HepG2 (cell line): ENCODE results near the gene TNNI2. TPM values are rescaled to one million over a fixed set of nuclear protein-coding genes. Genes with fewer than 3 reads are reported as not detected.

Source experiments
- CEBPG ChIP-seq: IDR thresholded peaks from 2 replicates; pipeline ENCODE4 v1.6.1; 2016
- MEIS2 ChIP-seq: sonication (generic); formaldehyde crosslinking; IDR thresholded peaks from 2 replicates; pipeline ENCODE4 v1.9.0; 2021; ENCODE audit warnings: mild to moderate bottlenecking, missing genetic modification reagents
- RAD21 ChIP-seq: fragments of 450-650 bp; formaldehyde crosslinking; IDR thresholded peaks from 2 replicates; pipeline ENCODE4 v1.5.0; 2020; ENCODE audit warnings: mild to moderate bottlenecking
- SP4 ChIP-seq: sonication (generic); formaldehyde crosslinking; IDR thresholded peaks from 2 replicates; pipeline ENCODE4 v1.8.1; 2023; ENCODE audit warnings: mild to moderate bottlenecking, missing genetic modification reagents
- ZC3H13 ChIP-seq: sonication (generic); formaldehyde crosslinking; IDR thresholded peaks from 2 replicates; pipeline ENCODE4 v1.8.1; 2023; ENCODE audit warnings: mild to moderate bottlenecking, missing genetic modification reagents, moderate library complexity
- ZMYM4 ChIP-seq: sonication (generic); formaldehyde crosslinking; IDR thresholded peaks from 2 replicates; pipeline ENCODE4 v1.8.1; 2023; ENCODE audit warnings: mild to moderate bottlenecking, missing genetic modification reagents
- ZNF235 ChIP-seq: sonication (generic); formaldehyde crosslinking; IDR thresholded peaks from 2 replicates; pipeline ENCODE4 v1.8.1; 2023; ENCODE audit warnings: mild to moderate bottlenecking, missing genetic modification reagents, borderline replicate concordance
- ZNF3 ChIP-seq: IDR thresholded peaks from 2 replicates; pipeline ENCODE4 v1.7.0; 2017; ENCODE audit warnings: inconsistent platforms
- ZNF530 ChIP-seq: sonication (generic); formaldehyde crosslinking; IDR thresholded peaks from 2 replicates; pipeline ENCODE4 v1.5.0; 2020; ENCODE audit warnings: low read depth, mild to moderate bottlenecking, missing genetic modification reagents
- ZNF546 ChIP-seq: sonication (generic); formaldehyde crosslinking; conservative IDR thresholded peaks from 2 replicates; pipeline ENCODE4 v1.8.1; 2023; ENCODE audit warnings: mild to moderate bottlenecking, missing genetic modification reagents
- ZNF577 ChIP-seq: sonication (generic); formaldehyde crosslinking; IDR thresholded peaks from 2 replicates; pipeline ENCODE4 v1.4.0; 2020; ENCODE audit warnings: mild to moderate bottlenecking, low read depth, missing genetic modification reagents, borderline replicate concordance
- ZNF598 ChIP-seq: sonication (generic); formaldehyde crosslinking; IDR thresholded peaks from 2 replicates; pipeline ENCODE4 v1.5.1; 2020; ENCODE audit warnings: mild to moderate bottlenecking, missing genetic modification reagents, borderline replicate concordance
- ZNF639 ChIP-seq: conservative IDR thresholded peaks from 2 replicates; pipeline ENCODE4 v1.6.1; 2018; ENCODE audit warnings: missing genetic modification reagents
- ZNF7 ChIP-seq: IDR thresholded peaks from 2 replicates; pipeline ENCODE4 v1.6.1; 2016; ENCODE audit warnings: missing biosample characterization, missing genetic modification reagents
- ZNF83 ChIP-seq: sonication (generic); formaldehyde crosslinking; IDR thresholded peaks from 2 replicates; pipeline ENCODE4 v1.4.0; 2020; ENCODE audit warnings: missing genetic modification reagents, mild to moderate bottlenecking, borderline replicate concordance
- polyA plus RNA-seq, 8 experiments: library from polyadenylated mRNA; depleted of rRNA in 3 of 8; stranded (reverse) in 7 of 8; unstranded in 1 of 8; fragments of >200 nt; fragmentation: Illumina TruSeq in 4 of 8; extraction: Trizol in 4 of 8; gene quantifications; 2 replicates each; pipeline versions ENCODE4 v1.2.1 to v1.2.3, GENCODE V29; 2011 to 2016; ENCODE audit warnings: low read depth in 4 of 8, missing spikeins in 1 of 8, mixed read lengths in 1 of 8; ENCODE audit not compliant: insufficient read depth in 1 of 8
- total RNA-seq, 5 experiments: library from RNA; depleted of rRNA; stranded (reverse); fragments of >200 nt; fragmentation: Illumina TruSeq; extraction: Trizol; gene quantifications; 2 replicates each; pipeline ENCODE4 v1.2.3, GENCODE V29; 2016; ENCODE audit warnings: low read depth in 1 of 5
- TF ChIP-seq, protein P1 (sequence below): IDR thresholded peaks from 2 replicates; pipeline ENCODE4 v1.6.1; 2016
- TF ChIP-seq, protein P2 (sequence below): IDR thresholded peaks from 2 replicates; pipeline ENCODE4 v1.6.1; 2016; ENCODE audit warnings: mild to moderate bottlenecking, missing biosample characterization, missing genetic modification reagents
- TF ChIP-seq, protein P3 (sequence below): sonication (generic); formaldehyde crosslinking; IDR thresholded peaks from 2 replicates; pipeline ENCODE4 v1.8.1; 2022; ENCODE audit warnings: low read depth, mild to moderate bottlenecking, missing genetic modification reagents
- TF ChIP-seq, protein P4 (sequence below): sonication (generic); formaldehyde crosslinking; IDR thresholded peaks from 2 replicates; pipeline ENCODE4 v1.4.0; 2020; ENCODE audit warnings: missing genetic modification reagents

The TNNI2 gene
- total and polyA plus RNA-seq, 2 of the 13 experiments (the other 11 are each of a cell fraction or from before 2014, with no cell fraction given) = 7.2 to 12.0 TPM

- TF ChIP-seq, protein P1, sequence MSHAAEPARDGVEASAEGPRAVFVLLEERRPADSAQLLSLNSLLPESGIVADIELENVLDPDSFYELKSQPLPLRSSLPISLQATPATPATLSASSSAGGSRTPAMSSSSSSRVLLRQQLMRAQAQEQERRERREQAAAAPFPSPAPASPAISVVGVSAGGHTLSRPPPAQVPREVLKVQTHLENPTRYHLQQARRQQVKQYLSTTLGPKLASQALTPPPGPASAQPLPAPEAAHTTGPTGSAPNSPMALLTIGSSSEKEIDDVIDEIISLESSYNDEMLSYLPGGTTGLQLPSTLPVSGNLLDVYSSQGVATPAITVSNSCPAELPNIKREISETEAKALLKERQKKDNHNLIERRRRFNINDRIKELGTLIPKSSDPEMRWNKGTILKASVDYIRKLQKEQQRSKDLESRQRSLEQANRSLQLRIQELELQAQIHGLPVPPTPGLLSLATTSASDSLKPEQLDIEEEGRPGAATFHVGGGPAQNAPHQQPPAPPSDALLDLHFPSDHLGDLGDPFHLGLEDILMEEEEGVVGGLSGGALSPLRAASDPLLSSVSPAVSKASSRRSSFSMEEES (CRISPR knock-in tag) = peak; percentile 68
- TF ChIP-seq ZNF235 (CRISPR knock-in tag) = no peak
- TF ChIP-seq, protein P2, sequence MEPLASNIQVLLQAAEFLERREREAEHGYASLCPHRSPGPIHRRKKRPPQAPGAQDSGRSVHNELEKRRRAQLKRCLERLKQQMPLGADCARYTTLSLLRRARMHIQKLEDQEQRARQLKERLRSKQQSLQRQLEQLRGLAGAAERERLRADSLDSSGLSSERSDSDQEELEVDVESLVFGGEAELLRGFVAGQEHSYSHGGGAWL (CRISPR knock-in tag) = peak; percentile 75; the same call in 1 of the 2 replicates
- TF ChIP-seq ZNF3 (CRISPR knock-in tag) = no peak
- TF ChIP-seq, protein P3, sequence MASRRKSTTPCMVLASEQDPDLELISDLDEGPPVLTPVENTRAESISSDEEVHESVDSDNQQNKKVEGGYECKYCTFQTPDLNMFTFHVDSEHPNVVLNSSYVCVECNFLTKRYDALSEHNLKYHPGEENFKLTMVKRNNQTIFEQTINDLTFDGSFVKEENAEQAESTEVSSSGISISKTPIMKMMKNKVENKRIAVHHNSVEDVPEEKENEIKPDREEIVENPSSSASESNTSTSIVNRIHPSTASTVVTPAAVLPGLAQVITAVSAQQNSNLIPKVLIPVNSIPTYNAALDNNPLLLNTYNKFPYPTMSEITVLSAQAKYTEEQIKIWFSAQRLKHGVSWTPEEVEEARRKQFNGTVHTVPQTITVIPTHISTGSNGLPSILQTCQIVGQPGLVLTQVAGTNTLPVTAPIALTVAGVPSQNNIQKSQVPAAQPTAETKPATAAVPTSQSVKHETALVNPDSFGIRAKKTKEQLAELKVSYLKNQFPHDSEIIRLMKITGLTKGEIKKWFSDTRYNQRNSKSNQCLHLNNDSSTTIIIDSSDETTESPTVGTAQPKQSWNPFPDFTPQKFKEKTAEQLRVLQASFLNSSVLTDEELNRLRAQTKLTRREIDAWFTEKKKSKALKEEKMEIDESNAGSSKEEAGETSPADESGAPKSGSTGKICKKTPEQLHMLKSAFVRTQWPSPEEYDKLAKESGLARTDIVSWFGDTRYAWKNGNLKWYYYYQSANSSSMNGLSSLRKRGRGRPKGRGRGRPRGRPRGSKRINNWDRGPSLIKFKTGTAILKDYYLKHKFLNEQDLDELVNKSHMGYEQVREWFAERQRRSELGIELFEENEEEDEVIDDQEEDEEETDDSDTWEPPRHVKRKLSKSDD (CRISPR knock-in tag) = no peak
- TF ChIP-seq MEIS2 (CRISPR knock-in tag) = peak; percentile 45; the same call in 1 of the 2 replicates
- TF ChIP-seq ZMYM4 (CRISPR knock-in tag) = peak; percentile 60
- peak; percentile 83; the same call in 1 of the 2 replicates for TF ChIP-seq ZNF598 (CRISPR knock-in tag)
- no peak for TF ChIP-seq RAD21 (CRISPR knock-in tag)
- 0 out of 2 replicates have a peak, but pooled peaks have one; percentile 63 for TF ChIP-seq SP4 (CRISPR knock-in tag)
- TF ChIP-seq ZNF639 (CRISPR knock-in tag) = peak; percentile 60; the same call in 1 of the 2 replicates
- no peak for TF ChIP-seq CEBPG (CRISPR knock-in tag)
- TF ChIP-seq ZNF577 (CRISPR knock-in tag) = no peak
- TF ChIP-seq, protein P4, sequence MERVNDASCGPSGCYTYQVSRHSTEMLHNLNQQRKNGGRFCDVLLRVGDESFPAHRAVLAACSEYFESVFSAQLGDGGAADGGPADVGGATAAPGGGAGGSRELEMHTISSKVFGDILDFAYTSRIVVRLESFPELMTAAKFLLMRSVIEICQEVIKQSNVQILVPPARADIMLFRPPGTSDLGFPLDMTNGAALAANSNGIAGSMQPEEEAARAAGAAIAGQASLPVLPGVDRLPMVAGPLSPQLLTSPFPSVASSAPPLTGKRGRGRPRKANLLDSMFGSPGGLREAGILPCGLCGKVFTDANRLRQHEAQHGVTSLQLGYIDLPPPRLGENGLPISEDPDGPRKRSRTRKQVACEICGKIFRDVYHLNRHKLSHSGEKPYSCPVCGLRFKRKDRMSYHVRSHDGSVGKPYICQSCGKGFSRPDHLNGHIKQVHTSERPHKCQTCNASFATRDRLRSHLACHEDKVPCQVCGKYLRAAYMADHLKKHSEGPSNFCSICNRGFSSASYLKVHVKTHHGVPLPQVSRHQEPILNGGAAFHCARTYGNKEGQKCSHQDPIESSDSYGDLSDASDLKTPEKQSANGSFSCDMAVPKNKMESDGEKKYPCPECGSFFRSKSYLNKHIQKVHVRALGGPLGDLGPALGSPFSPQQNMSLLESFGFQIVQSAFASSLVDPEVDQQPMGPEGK (CRISPR knock-in tag) = peak; percentile 68
- TF ChIP-seq ZNF530 (CRISPR knock-in tag) = no peak
- TF ChIP-seq ZNF7 (CRISPR knock-in tag) = no peak
- TF ChIP-seq ZC3H13 = peak; percentile 67
- TF ChIP-seq ZNF83 (CRISPR knock-in tag) = no peak
- peak; percentile 94 for TF ChIP-seq ZNF546
Measured at GRCh38 chr11:1830322-1831223, 8.2 kb upstream of the TNNI2 start (continued).
